Measurements from ENCODE around the gene CHD2.
"Not testable (repeated sequence)": the region's sequence is repeated elsewhere in the genome, so short reads cannot be mapped to it uniquely, and the experiment has no call there.

Gene CHD2

GRCh38 chr15:92899948-92900730, at the start of gene CHD2:
Gene CHD2, plus strand, starts transcription at chr15:92900324. Its CDS starts 914 bp downstream, at chr15:92901238.
- DNase-seq (ENCODE audit: low read depth in 2 of 2), result peak; percentile 72 to 74

GRCh38 chr15:92853222-92853621, 46.9 kb upstream of the CHD2 start:
- DNase-seq (ENCODE audit: low read depth in 2 of 2), result no peak

- no peak for DNase-seq (ENCODE audit: low read depth in 2 of 2)
These were observed 38.4 kb upstream of the CHD2 start for GRCh38 chr15:92861742-92862141.

- DNase-seq (ENCODE audit: low read depth in 2 of 2), result no peak
These were observed 35.9 kb upstream of the CHD2 start for GRCh38 chr15:92864127-92864814.

- no peak for DNase-seq (ENCODE audit: low read depth in 2 of 2)
These were observed 30.7 kb upstream of the CHD2 start for GRCh38 chr15:92869263-92869940.

GRCh38 chr15:92870010-92870591, 30.0 kb upstream of the CHD2 start:
- no peak for DNase-seq (ENCODE audit: low read depth in 2 of 2)

GRCh38 chr15:92872967-92873366, 27.2 kb upstream of the CHD2 start:
- DNase-seq (ENCODE audit: low read depth in 2 of 2), result not testable (repeated sequence)

- no peak for DNase-seq (ENCODE audit: low read depth in 2 of 2)
These were observed 23.1 kb upstream of the CHD2 start for GRCh38 chr15:92877000-92877399.

- DNase-seq (ENCODE audit: low read depth in 2 of 2), result no peak
These were observed 22.7 kb upstream of the CHD2 start for GRCh38 chr15:92877416-92877815.

- DNase-seq (ENCODE audit: low read depth in 2 of 2), result no peak
These were observed 21.5 kb upstream of the CHD2 start for GRCh38 chr15:92878593-92879053.

- no peak for DNase-seq (ENCODE audit: low read depth in 2 of 2)
These were observed 20.0 kb upstream of the CHD2 start for GRCh38 chr15:92879949-92880725.

GRCh38 chr15:92880796-92881195, 19.3 kb upstream of the CHD2 start:
- no peak for DNase-seq (ENCODE audit: low read depth in 2 of 2)

- DNase-seq (ENCODE audit: low read depth in 2 of 2), result no peak
These were observed 18.8 kb upstream of the CHD2 start for GRCh38 chr15:92881211-92881754.

GRCh38 chr15:92881802-92882696, 18.1 kb upstream of the CHD2 start:
- peak; percentile 100 for DNase-seq (ENCODE audit: low read depth in 2 of 2)

- no peak for DNase-seq (ENCODE audit: low read depth in 2 of 2)
These were observed 17.4 kb upstream of the CHD2 start for GRCh38 chr15:92882697-92883162.

- no peak for DNase-seq (ENCODE audit: low read depth in 2 of 2)
These were observed 16.8 kb upstream of the CHD2 start for GRCh38 chr15:92883163-92883875.

GRCh38 chr15:92883876-92884435, 16.2 kb upstream of the CHD2 start:
- DNase-seq (ENCODE audit: low read depth in 2 of 2), result no peak

GRCh38 chr15:92884436-92885223, 15.5 kb upstream of the CHD2 start:
- DNase-seq (ENCODE audit: low read depth in 2 of 2), result no peak
